Dermis blood vessel endothelial cell (primary cell): ENCODE data around the gene TFB2M. TPM values are rescaled to one million over a fixed set of nuclear protein-coding genes. Genes with fewer than 3 reads are reported as not detected.
A peak's percentile ranks its signal among the peaks of the same experiment; 100 is the strongest.

ENCODE experiments used
- DNase-seq: peaks from one replicate; pipeline ENCODE4 v3.0.0; 2010
- total RNA-seq: library from RNA; depleted of rRNA; stranded (reverse); fragments of >200 nt; gene quantifications from 2 replicates; pipeline ENCODE4 v1.2.3, GENCODE V29; 2014

TFB2M gene
- total RNA-seq, 1 donor from 2014 or later, result 16.2 TPM

- no peak for DNase-seq
Observed at GRCh38 chr1:246550402-246550801, 15.7 kb downstream of the TFB2M start.

- no peak for DNase-seq
Observed at GRCh38 chr1:246549665-246550064, 16.4 kb downstream of the TFB2M start.

GRCh38 chr1:246544001-246544400, 22.1 kb downstream of the TFB2M start:
- no peak for DNase-seq

GRCh38 chr1:246540738-246541491, 25.1 kb downstream of the TFB2M start:
- no peak for DNase-seq

GRCh38 chr1:246537887-246538286, 28.2 kb downstream of the TFB2M start:
- no peak for DNase-seq

- no peak for DNase-seq
Observed at GRCh38 chr1:246537441-246537840, 28.6 kb downstream of the TFB2M start.

GRCh38 chr1:246534114-246534513, 31.9 kb downstream of the TFB2M start:
- DNase-seq, result no peak

GRCh38 chr1:246533371-246533905, 32.6 kb downstream of the TFB2M start:
- DNase-seq, result no peak

GRCh38 chr1:246532519-246532918, 33.5 kb downstream of the TFB2M start:
- peak; percentile 7 for DNase-seq

GRCh38 chr1:246530482-246530881, 35.6 kb downstream of the TFB2M start:
- no peak for DNase-seq

GRCh38 chr1:246528933-246529731, 36.9 kb downstream of the TFB2M start:
- no peak for DNase-seq

- DNase-seq, result no peak
Observed at GRCh38 chr1:246527402-246528088, 38.5 kb downstream of the TFB2M start.

GRCh38 chr1:246526915-246527314, 39.1 kb downstream of the TFB2M start:
- DNase-seq, result no peak

- no peak for DNase-seq
Observed at GRCh38 chr1:246526380-246526779, 39.7 kb downstream of the TFB2M start.

- no peak for DNase-seq
Observed at GRCh38 chr1:246519514-246519913, 46.5 kb downstream of the TFB2M start.

GRCh38 chr1:246518456-246519205, 47.4 kb downstream of the TFB2M start:
- no peak for DNase-seq

GRCh38 chr1:246517391-246517790, 48.7 kb downstream of the TFB2M start:
- DNase-seq, result no peak

- DNase-seq, result no peak
Observed at GRCh38 chr1:246516126-246516525, 49.9 kb downstream of the TFB2M start.

- no peak for DNase-seq
Observed at GRCh38 chr1:246515390-246516005, 50.6 kb downstream of the TFB2M start.

- DNase-seq, result no peak
Observed at GRCh38 chr1:246513619-246514343, 52.3 kb downstream of the TFB2M start.

GRCh38 chr1:246513041-246513440, 53.0 kb downstream of the TFB2M start:
- no peak for DNase-seq
